Liver (tissue), 9 donors: ENCODE data around the gene MIEF2. TPM values are rescaled to one million over a fixed set of nuclear protein-coding genes. Genes with fewer than 3 reads are reported as not detected.

Experiments used
- DNase-seq: peaks from one replicate; pipeline ENCODE4 v3.0.0-alpha.2; 2017; ENCODE audit warnings: low spot score
- H3K27ac ChIP-seq, 2 donors: one replicate each; pipeline ENCODE4 v1.7.0; 2013; ENCODE audit warnings: inconsistent platforms in 2 of 2, low read length in 2 of 2, control low read depth in 1 of 2, low read depth in 1 of 2, mild to moderate bottlenecking in 1 of 2
- H3K27me3 ChIP-seq, 4 donors: one replicate each; pipeline versions ENCODE4 v1.6.1 to v1.7.0; 2013; ENCODE audit warnings: low read length in 3 of 4, inconsistent platforms in 1 of 4, mild to moderate bottlenecking in 1 of 4, moderate library complexity in 1 of 4; ENCODE audit not compliant: control insufficient read depth in 4 of 4, insufficient read depth in 4 of 4
- H3K36me3 ChIP-seq, 4 donors: one replicate each; pipeline versions ENCODE4 v1.6.1 to v1.7.0; 2013; ENCODE audit warnings: low read length in 3 of 4, mild to moderate bottlenecking in 3 of 4, low read depth in 1 of 4, moderate library complexity in 1 of 4; ENCODE audit not compliant: control insufficient read depth in 4 of 4, insufficient read depth in 3 of 4
- H3K4me1 ChIP-seq, 4 donors: one replicate each; pipeline versions ENCODE4 v1.6.1 to v1.7.0; 2013; ENCODE audit warnings: low read length in 3 of 4, mild to moderate bottlenecking in 3 of 4, moderate library complexity in 1 of 4; ENCODE audit not compliant: control insufficient read depth in 4 of 4, insufficient read depth in 4 of 4
- H3K4me3 ChIP-seq, 3 donors: one replicate each; pipeline versions ENCODE4 v1.6.1 to v1.7.0; 2013; ENCODE audit warnings: low read length in 3 of 3, control low read depth in 1 of 3, low read depth in 1 of 3, mild to moderate bottlenecking in 1 of 3
- H3K9ac ChIP-seq, 2 donors: one replicate each; pipeline ENCODE4 v1.7.0; 2013; ENCODE audit warnings: low read length in 2 of 2, mild to moderate bottlenecking in 2 of 2, moderate library complexity in 2 of 2, control low read depth in 1 of 2, low read depth in 1 of 2
- H3K9me3 ChIP-seq, 4 donors: one replicate each; pipeline versions ENCODE4 v1.6.1 to v1.7.0; 2013; ENCODE audit warnings: low read length in 3 of 4; ENCODE audit not compliant: control insufficient read depth in 4 of 4
- EGR1 ChIP-seq, 2 donors: IDR thresholded peaks; 2 replicates each; pipeline ENCODE4 v1.6.1; 2016 to 2018; ENCODE audit warnings: antibody characterized with exemption in 2 of 2, low read depth in 2 of 2
- GABPA ChIP-seq, 2 donors: IDR thresholded peaks in 1 of 2; conservative IDR thresholded peaks in 1 of 2; 2 replicates each; pipeline ENCODE4 v1.6.1; 2016; ENCODE audit warnings: antibody characterized with exemption in 2 of 2, mild to moderate bottlenecking in 1 of 2, moderate library complexity in 1 of 2
- HNF4G ChIP-seq: IDR thresholded peaks from 2 replicates; pipeline ENCODE4 v1.6.1; 2016; ENCODE audit warnings: antibody characterized with exemption
- NR2F2 ChIP-seq: IDR thresholded peaks from 2 replicates; pipeline ENCODE4 v1.6.1; 2016; ENCODE audit warnings: antibody characterized with exemption
- SP1 ChIP-seq: IDR thresholded peaks from 2 replicates; pipeline ENCODE4 v1.6.1; 2018; ENCODE audit warnings: antibody characterized with exemption, mild to moderate bottlenecking
- YY1 ChIP-seq: IDR thresholded peaks from 2 replicates; pipeline ENCODE4 v1.6.1; 2016; ENCODE audit warnings: antibody characterized with exemption, mild to moderate bottlenecking
- WGBS: extraction: QIAGEN DNeasy Blood & Tissue Kit; methylation state at CpG from one replicate; pipeline ENCODE4 v1.1.7; 2013; 5-methylcytosine and 5-hydroxymethylcytosine counted together
- polyA plus RNA-seq, 2 donors: library from polyadenylated mRNA; stranded (reverse) in 1 of 2; unstranded in 1 of 2; fragments of 200-250 nt in 1 of 2; fragments of >200 nt in 1 of 2; fragmentation: Nextera tagmentation in 1 of 2; extraction: Ambion mirVana in 1 of 2; gene quantifications; one replicate each; pipeline versions ENCODE4 v1.2.1 to v1.2.3, GENCODE V29; 2013 to 2015
- total RNA-seq, 2 donors: library from RNA; depleted of rRNA; stranded (reverse); fragments of >200 nt; gene quantifications; one replicate each; pipeline ENCODE4 v1.2.3, GENCODE V29; 2014
- TF ChIP-seq, protein P1 (sequence below): IDR thresholded peaks from 2 replicates; pipeline ENCODE4 v1.6.1; 2016; ENCODE audit warnings: antibody characterized with exemption
- TF ChIP-seq, protein P2 (sequence below): IDR thresholded peaks from 2 replicates; pipeline ENCODE4 v1.6.1; 2016; ENCODE audit warnings: antibody characterized with exemption
- TF ChIP-seq, protein P3 (sequence below): fragments of 150-350 bp; IDR thresholded peaks from 2 replicates; pipeline ENCODE4 v1.5.1; 2017; ENCODE audit warnings: improper control_type of control experiment, low read depth, low read length; ENCODE audit not compliant: missing input control
- TF ChIP-seq, protein P4 (sequence below): IDR thresholded peaks from 2 replicates; pipeline ENCODE4 v1.6.1; 2016; ENCODE audit warnings: antibody characterized with exemption
- donor health status: healthy.
- donor health status: healthy.
- donor health status: healthy.
- donor health status: healthy.
- donor health status: healthy.

The MIEF2 gene
- total and polyA plus RNA-seq, 4 donors, result 4.1 to 11.1 (median 6.6) TPM

DNA sequence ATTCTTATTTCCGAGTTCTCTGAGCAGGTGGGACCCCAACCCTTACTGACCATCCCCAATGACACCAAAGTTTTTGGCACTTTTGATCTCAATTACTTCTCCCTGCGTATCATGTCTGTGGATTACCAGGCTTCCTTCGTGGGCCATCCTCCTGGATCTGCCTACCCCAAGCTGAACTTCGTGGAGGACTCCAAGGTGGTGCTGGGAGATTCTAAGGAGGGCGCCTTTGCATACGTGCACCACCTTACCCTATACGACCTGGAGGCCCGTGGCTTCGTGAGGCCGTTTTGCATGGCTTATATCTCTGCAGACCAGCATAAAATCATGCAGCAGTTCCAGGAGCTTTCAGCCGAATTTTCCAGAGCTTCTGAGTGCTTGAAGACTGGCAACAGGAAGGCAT is 55.5 kb downstream of the MIEF2 start:
- peak overlapping the region; percentile 73 to 96 (median 79) for H3K4me3 ChIP-seq
- WGBS, result 72% methylated on average over 11 of the region's 11 CpGs
- peaks cover 0 to 8% (median 7%) of the 10 kb centered on the region in 4 donors for H3K36me3 ChIP-seq
- H3K4me1 ChIP-seq, result peaks cover 6 to 63% (median 49%) of the 10 kb centered on the region in 4 donors
- H3K9ac ChIP-seq, result peak overlapping the region; percentile 29 to 87
- H3K9me3 ChIP-seq, result no peaks in the 10 kb centered on the region
- DNase-seq, result no peak
- H3K27me3 ChIP-seq, result no peaks in the 10 kb centered on the region
- H3K27ac ChIP-seq, result peak overlapping the region; percentile 1 to 87
- TF ChIP-seq, protein P1, sequence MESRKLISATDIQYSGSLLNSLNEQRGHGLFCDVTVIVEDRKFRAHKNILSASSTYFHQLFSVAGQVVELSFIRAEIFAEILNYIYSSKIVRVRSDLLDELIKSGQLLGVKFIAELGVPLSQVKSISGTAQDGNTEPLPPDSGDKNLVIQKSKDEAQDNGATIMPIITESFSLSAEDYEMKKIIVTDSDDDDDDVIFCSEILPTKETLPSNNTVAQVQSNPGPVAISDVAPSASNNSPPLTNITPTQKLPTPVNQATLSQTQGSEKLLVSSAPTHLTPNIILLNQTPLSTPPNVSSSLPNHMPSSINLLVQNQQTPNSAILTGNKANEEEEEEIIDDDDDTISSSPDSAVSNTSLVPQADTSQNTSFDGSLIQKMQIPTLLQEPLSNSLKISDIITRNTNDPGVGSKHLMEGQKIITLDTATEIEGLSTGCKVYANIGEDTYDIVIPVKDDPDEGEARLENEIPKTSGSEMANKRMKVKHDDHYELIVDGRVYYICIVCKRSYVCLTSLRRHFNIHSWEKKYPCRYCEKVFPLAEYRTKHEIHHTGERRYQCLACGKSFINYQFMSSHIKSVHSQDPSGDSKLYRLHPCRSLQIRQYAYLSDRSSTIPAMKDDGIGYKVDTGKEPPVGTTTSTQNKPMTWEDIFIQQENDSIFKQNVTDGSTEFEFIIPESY, result no peak
- TF ChIP-seq SP1, result no peak
- TF ChIP-seq, protein P2, sequence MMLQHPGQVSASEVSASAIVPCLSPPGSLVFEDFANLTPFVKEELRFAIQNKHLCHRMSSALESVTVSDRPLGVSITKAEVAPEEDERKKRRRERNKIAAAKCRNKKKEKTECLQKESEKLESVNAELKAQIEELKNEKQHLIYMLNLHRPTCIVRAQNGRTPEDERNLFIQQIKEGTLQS, result no peak
- TF ChIP-seq, protein P3, sequence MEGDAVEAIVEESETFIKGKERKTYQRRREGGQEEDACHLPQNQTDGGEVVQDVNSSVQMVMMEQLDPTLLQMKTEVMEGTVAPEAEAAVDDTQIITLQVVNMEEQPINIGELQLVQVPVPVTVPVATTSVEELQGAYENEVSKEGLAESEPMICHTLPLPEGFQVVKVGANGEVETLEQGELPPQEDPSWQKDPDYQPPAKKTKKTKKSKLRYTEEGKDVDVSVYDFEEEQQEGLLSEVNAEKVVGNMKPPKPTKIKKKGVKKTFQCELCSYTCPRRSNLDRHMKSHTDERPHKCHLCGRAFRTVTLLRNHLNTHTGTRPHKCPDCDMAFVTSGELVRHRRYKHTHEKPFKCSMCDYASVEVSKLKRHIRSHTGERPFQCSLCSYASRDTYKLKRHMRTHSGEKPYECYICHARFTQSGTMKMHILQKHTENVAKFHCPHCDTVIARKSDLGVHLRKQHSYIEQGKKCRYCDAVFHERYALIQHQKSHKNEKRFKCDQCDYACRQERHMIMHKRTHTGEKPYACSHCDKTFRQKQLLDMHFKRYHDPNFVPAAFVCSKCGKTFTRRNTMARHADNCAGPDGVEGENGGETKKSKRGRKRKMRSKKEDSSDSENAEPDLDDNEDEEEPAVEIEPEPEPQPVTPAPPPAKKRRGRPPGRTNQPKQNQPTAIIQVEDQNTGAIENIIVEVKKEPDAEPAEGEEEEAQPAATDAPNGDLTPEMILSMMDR, result no peak
- TF ChIP-seq, protein P4, sequence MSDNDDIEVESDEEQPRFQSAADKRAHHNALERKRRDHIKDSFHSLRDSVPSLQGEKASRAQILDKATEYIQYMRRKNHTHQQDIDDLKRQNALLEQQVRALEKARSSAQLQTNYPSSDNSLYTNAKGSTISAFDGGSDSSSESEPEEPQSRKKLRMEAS, result no peak
- no peak for TF ChIP-seq HNF4G
- TF ChIP-seq YY1, result no peak
- TF ChIP-seq NR2F2, result no peak
- no peak for TF ChIP-seq GABPA (IDR thresholded peaks at IDR 0.05 in 1 of 2, conservative IDR thresholded peaks at IDR 0.05 in 1 of 2)
- TF ChIP-seq EGR1 (IDR thresholded peaks at IDR 0.05; ENCODE audit: low read depth in 2 of 2), result no peak

Other genes starting within 250 kb of the MIEF2 start
- gene ATPAF2, start 221.5 kb upstream of the MIEF2 start, total RNA-seq, result 10 to 100 TPM; 12.9 to 14.4 TPM
- gene ATPAF2, start 221.5 kb upstream of the MIEF2 start, polyA plus RNA-seq, result 10 to 100 TPM; 19.1 to 20.1 TPM
- 1 to 10 TPM; 4.4 to 4.9 TPM for gene GID4, start 221.3 kb upstream of the MIEF2 start, total RNA-seq
- gene GID4, start 221.3 kb upstream of the MIEF2 start, polyA plus RNA-seq, result 1 to 10 TPM; 1.7 to 3.0 TPM
- 10 to 100 TPM; 10.9 to 24.9 TPM for gene DRG2, start 172.7 kb upstream of the MIEF2 start, total RNA-seq
- 10 to 100 TPM; 17.0 to 20.2 TPM for gene DRG2, start 172.7 kb upstream of the MIEF2 start, polyA plus RNA-seq
- 1 to 10 TPM in 1 of 2 donors, under 1 TPM in 1; 0.84 to 2.9 TPM for gene MYO15A, start 151.9 kb upstream of the MIEF2 start, total RNA-seq
- 1 to 10 TPM in 1 of 2 donors, under 1 TPM in 1; 0.15 to 1.1 TPM for gene MYO15A, start 151.9 kb upstream of the MIEF2 start, polyA plus RNA-seq
- 10 to 100 TPM; 62.1 to 67.8 TPM for gene ALKBH5, start 76.8 kb upstream of the MIEF2 start, total RNA-seq
- 10 to 100 TPM; 30.5 to 30.6 TPM for gene ALKBH5, start 76.8 kb upstream of the MIEF2 start, polyA plus RNA-seq
- gene LLGL1, start 35.0 kb upstream of the MIEF2 start, total RNA-seq, result 10 to 100 TPM in 1 of 2 donors, 1 to 10 TPM in 1; 3.4 to 12.0 TPM
- 1 to 10 TPM in 1 of 2 donors, under 1 TPM in 1; 0.39 to 2.2 TPM for gene LLGL1, start 35.0 kb upstream of the MIEF2 start, polyA plus RNA-seq
- gene FLII, start 1.9 kb upstream of the MIEF2 start, total RNA-seq, result 10 to 100 TPM; 73.4 to 90.9 TPM
- gene FLII, start 1.9 kb upstream of the MIEF2 start, polyA plus RNA-seq, result 10 to 100 TPM; 49.3 to 79.3 TPM
- 10 to 100 TPM; 18.3 to 37.5 TPM for gene TOP3A, start 54.3 kb downstream of the MIEF2 start, total RNA-seq
- 10 to 100 TPM in 1 of 2 donors, 1 to 10 TPM in 1; 6.6 to 10.2 TPM for gene TOP3A, start 54.3 kb downstream of the MIEF2 start, polyA plus RNA-seq
- 1 to 10 TPM; 9.0 to 9.7 TPM for gene SMCR8, start 54.6 kb downstream of the MIEF2 start, total RNA-seq
- 1 to 10 TPM in 1 of 2 donors, under 1 TPM in 1; 0.76 to 3.2 TPM for gene SMCR8, start 54.6 kb downstream of the MIEF2 start, polyA plus RNA-seq
- 100 to 1,000 TPM in 1 of 2 donors, 10 to 100 TPM in 1; 39.6 to 307 TPM for gene SHMT1, start 102.9 kb downstream of the MIEF2 start, total RNA-seq
- gene SHMT1, start 102.9 kb downstream of the MIEF2 start, polyA plus RNA-seq, result 100 to 1,000 TPM; 343 to 360 TPM
- 1 to 10 TPM in 1 of 2 donors, not detected in 1; 1.0 TPM for gene EVPLL, start 117.1 kb downstream of the MIEF2 start, total RNA-seq
- gene EVPLL, start 117.1 kb downstream of the MIEF2 start, polyA plus RNA-seq, result 1 to 10 TPM in 1 of 2 donors, under 1 TPM in 1; 0.44 to 1.0 TPM
- gene LGALS9C, start 216.1 kb downstream of the MIEF2 start, total RNA-seq, result under 1 TPM in 1 of 2 donors, not detected in 1; 0.25 TPM
- gene LGALS9C, start 216.1 kb downstream of the MIEF2 start, polyA plus RNA-seq, result under 1 TPM; 0.18 to 0.24 TPM